Neural progenitor cell (in vitro differentiated cells): ENCODE results near the gene OMA1. TPM values are rescaled to one million over a fixed set of nuclear protein-coding genes. Genes with fewer than 3 reads are reported as not detected.

Experiments
- DNase-seq: peaks from one replicate; pipeline ENCODE4 v3.0.0-alpha.2; 2016; ENCODE audit warnings: low spot score
- H2AFZ ChIP-seq: fragments of 200-600 bp; sonication (generic); replicated peaks from 2 replicates; pipeline ENCODE4 v1.6.1; 2016; ENCODE audit warnings: antibody characterized with exemption
- H3F3A ChIP-seq: fragments of 200-600 bp; sonication (generic); 2 replicates; pipeline ENCODE4 v1.6.1; 2016; ENCODE audit warnings: antibody characterized with exemption, low read depth
- H3K27ac ChIP-seq: fragments of 200-600 bp; sonication (generic); 2 replicates; pipeline ENCODE4 v1.5.1; 2016; ENCODE audit warnings: mild to moderate bottlenecking
- H3K27me3 ChIP-seq: fragments of 200-600 bp; sonication (generic); 2 replicates; pipeline ENCODE4 v1.6.1; 2016; ENCODE audit warnings: mild to moderate bottlenecking, moderate library complexity
- H3K36me3 ChIP-seq: fragments of 200-600 bp; sonication (generic); 2 replicates; pipeline ENCODE4 v1.5.1; 2016
- H3K4me1 ChIP-seq: fragments of 200-600 bp; sonication (generic); 2 replicates; pipeline ENCODE4 v1.6.1; 2016; ENCODE audit warnings: mixed run types
- H3K4me2 ChIP-seq: fragments of 200-600 bp; sonication (generic); 2 replicates; pipeline ENCODE4 v1.6.1; 2016
- H3K4me3 ChIP-seq: fragments of 200-600 bp; sonication (generic); 2 replicates; pipeline ENCODE4 v1.5.1; 2016
- H3K79me2 ChIP-seq: fragments of 200-600 bp; sonication (generic); 2 replicates; pipeline ENCODE4 v1.6.1; 2016; ENCODE audit warnings: low read depth
- H3K9ac ChIP-seq: fragments of 200-600 bp; sonication (generic); 2 replicates; pipeline ENCODE4 v1.6.1; 2016
- H3K9me3 ChIP-seq: fragments of 200-600 bp; sonication (generic); 2 replicates; pipeline ENCODE4 v1.5.1; 2016; ENCODE audit warnings: low read depth
- H4K20me1 ChIP-seq: fragments of 200-600 bp; sonication (generic); 2 replicates; pipeline ENCODE4 v1.6.1; 2016; ENCODE audit warnings: low read depth
- H3K27ac Mint-ChIP-seq: 3 replicates; pipeline ENCODE4 v1.8.0; 2021; ENCODE audit warnings: mixed read lengths
- H3K27me3 Mint-ChIP-seq: 2 replicates; pipeline ENCODE4 v1.8.0; 2022; ENCODE audit warnings: low read depth, mild to moderate bottlenecking, inconsistent platforms, moderate library complexity, mixed read lengths; ENCODE audit not compliant: insufficient read depth
- H3K36me3 Mint-ChIP-seq: 3 replicates; pipeline ENCODE4 v1.8.0; 2021; ENCODE audit warnings: mixed read lengths
- H3K4me1 Mint-ChIP-seq: 3 replicates; pipeline ENCODE4 v1.8.0; 2021; ENCODE audit warnings: mixed read lengths
- H3K4me3 Mint-ChIP-seq: 3 replicates; pipeline ENCODE4 v1.8.0; 2021; ENCODE audit warnings: mild to moderate bottlenecking, moderate library complexity, mixed read lengths
- H3K9me3 Mint-ChIP-seq: 3 replicates; pipeline ENCODE4 v1.8.0; 2020; ENCODE audit warnings: mixed read lengths
- EZH2 ChIP-seq: fragments of 200-600 bp; sonication (generic); IDR thresholded peaks from 2 replicates; pipeline ENCODE4 v1.6.1; 2017; ENCODE audit warnings: antibody characterized with exemption, mild to moderate bottlenecking, moderate library complexity
- EZH2phosphoT487 ChIP-seq: fragments of 200-600 bp; sonication (generic); IDR thresholded peaks from 2 replicates; pipeline ENCODE4 v1.6.1; 2017; ENCODE audit warnings: antibody characterized with exemption
- total RNA-seq: library from RNA; depleted of rRNA; stranded (reverse); fragments of >200 nt; gene quantifications from 2 replicates; pipeline ENCODE4 v1.2.3, GENCODE V29; 2015; ENCODE audit warnings: low replicate concordance
- TF ChIP-seq, protein P1 (sequence below): fragments of 200-600 bp; sonication (generic); IDR thresholded peaks from 2 replicates; pipeline ENCODE4 v1.5.1; 2017; ENCODE audit warnings: antibody characterized with exemption, mild to moderate bottlenecking

The OMA1 gene
- total RNA-seq, 1 donor from 2014 or later: 19.8 TPM

DNA sequence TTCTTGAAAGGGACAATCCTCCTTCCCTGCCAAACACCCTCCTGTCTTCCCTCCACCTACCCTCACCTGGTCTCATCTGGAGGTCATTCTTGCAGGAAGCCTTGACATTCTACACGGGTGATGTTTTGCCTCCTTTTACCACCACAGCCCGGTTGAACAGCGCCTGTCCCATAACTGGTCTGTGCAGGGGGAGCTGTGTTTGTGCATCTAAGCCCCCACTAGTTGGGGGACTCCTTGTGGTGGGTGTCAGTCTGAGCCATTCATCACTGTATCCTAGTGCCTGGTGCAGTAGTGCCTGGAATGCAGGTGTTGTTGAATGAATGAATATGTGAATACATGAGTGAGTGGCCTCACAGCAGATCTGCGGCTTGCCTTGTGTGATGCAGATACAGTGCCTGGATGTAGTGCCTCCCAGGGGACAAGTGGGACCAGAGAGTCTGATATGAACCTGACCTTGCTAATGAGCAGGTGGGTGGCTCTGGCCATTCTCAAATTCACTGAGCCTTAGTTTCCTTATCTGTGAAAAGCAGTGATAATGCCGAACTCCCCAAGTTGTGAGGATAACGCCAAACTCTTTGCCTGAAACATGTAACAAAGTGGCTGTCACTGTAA is 79.8 kb downstream of the OMA1 start:
- H3K9ac ChIP-seq: no peak overlapping the region
- Mint-ChIP-seq H3K27ac (no peak overlapping the region), H3K27me3 (peaks cover 3% of the 10 kb centered on the region), H3K9me3 (no peaks in the 10 kb centered on the region), H3K36me3 (no peaks in the 10 kb centered on the region), H3K4me1 (peaks cover 16% of the 10 kb centered on the region), H3K4me3 (no peak overlapping the region)
- no peak for TF ChIP-seq EZH2phosphoT487
- TF ChIP-seq, protein P1, sequence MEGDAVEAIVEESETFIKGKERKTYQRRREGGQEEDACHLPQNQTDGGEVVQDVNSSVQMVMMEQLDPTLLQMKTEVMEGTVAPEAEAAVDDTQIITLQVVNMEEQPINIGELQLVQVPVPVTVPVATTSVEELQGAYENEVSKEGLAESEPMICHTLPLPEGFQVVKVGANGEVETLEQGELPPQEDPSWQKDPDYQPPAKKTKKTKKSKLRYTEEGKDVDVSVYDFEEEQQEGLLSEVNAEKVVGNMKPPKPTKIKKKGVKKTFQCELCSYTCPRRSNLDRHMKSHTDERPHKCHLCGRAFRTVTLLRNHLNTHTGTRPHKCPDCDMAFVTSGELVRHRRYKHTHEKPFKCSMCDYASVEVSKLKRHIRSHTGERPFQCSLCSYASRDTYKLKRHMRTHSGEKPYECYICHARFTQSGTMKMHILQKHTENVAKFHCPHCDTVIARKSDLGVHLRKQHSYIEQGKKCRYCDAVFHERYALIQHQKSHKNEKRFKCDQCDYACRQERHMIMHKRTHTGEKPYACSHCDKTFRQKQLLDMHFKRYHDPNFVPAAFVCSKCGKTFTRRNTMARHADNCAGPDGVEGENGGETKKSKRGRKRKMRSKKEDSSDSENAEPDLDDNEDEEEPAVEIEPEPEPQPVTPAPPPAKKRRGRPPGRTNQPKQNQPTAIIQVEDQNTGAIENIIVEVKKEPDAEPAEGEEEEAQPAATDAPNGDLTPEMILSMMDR: no peak
- no peak for TF ChIP-seq EZH2
- no peak overlapping the region for H3K4me3 ChIP-seq
- no peak for DNase-seq
- no peak overlapping the region for H2AFZ ChIP-seq
- no peaks in the 10 kb centered on the region for H3K9me3 ChIP-seq
- no peaks in the 10 kb centered on the region for H3K36me3 ChIP-seq
- H3K79me2 ChIP-seq: no peaks in the 10 kb centered on the region
- H3K4me2 ChIP-seq: no peak overlapping the region
- no peaks in the 10 kb centered on the region for H3K27me3 ChIP-seq
- H3K4me1 ChIP-seq: no peaks in the 10 kb centered on the region
- no peak overlapping the region for H3K27ac ChIP-seq
- H4K20me1 ChIP-seq: no peaks in the 10 kb centered on the region
- H3F3A ChIP-seq: no peaks in the 10 kb centered on the region

DNA sequence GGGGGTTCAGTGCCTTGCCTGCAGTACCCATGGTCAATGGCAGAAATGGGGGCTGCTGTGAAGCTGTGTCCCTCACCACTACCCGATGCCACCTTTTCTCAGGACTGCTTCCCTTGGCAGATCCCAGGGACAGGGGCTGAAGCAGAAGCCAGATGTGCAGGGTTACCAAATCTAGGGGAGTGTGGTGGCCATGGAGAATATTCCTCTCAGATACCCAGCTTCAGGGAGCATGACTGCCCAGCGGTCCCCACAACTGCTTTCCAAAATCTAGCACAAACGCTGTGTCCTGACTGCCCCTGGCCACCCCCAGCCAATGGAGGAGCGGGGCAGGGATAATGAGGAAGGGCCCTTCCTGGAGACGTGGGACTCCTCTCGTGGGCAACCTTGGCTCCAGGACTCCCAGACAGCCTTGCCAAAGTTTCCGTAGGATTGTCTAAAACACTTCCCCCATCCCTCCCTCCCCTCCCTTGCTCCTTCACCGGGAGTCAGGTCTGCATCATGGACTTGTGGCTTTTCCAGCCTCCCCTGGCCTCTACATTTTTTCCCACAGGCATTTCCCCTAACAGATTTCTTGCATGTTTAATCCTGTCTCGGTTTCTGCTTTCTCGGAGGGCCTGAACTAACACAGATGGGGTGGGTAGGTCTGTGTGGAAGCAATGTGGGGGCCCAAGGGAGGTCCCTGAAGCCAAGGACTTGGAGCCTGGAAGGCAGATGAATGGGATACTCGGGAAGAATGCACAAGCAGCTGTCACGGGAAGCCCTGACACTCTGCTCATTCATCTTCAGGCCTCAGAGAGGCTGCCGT is 80.5 kb downstream of the OMA1 start:
- Histone ChIP-seq H3K4me2 (no peak overlapping the region), H3K36me3 (no peaks in the 10 kb centered on the region), H2AFZ (no peak overlapping the region), H3K79me2 (no peaks in the 10 kb centered on the region), H3K27ac (no peak overlapping the region), H3F3A (no peaks in the 10 kb centered on the region), H3K4me1 (no peaks in the 10 kb centered on the region), H3K9ac (no peak overlapping the region), H3K4me3 (no peak overlapping the region), H3K9me3 (no peaks in the 10 kb centered on the region), H3K27me3 (no peaks in the 10 kb centered on the region), H4K20me1 (no peaks in the 10 kb centered on the region)
- H3K36me3 Mint-ChIP-seq: no peaks in the 10 kb centered on the region
- no peak for DNase-seq
- no peak for TF ChIP-seq EZH2phosphoT487
- TF ChIP-seq, protein P1: no peak
- no peak overlapping the region for H3K27ac Mint-ChIP-seq
- peaks cover 21% of the 10 kb centered on the region for H3K4me1 Mint-ChIP-seq
- no peak overlapping the region for H3K4me3 Mint-ChIP-seq
- H3K9me3 Mint-ChIP-seq: no peaks in the 10 kb centered on the region
- peaks cover 5% of the 10 kb centered on the region for H3K27me3 Mint-ChIP-seq

DNA sequence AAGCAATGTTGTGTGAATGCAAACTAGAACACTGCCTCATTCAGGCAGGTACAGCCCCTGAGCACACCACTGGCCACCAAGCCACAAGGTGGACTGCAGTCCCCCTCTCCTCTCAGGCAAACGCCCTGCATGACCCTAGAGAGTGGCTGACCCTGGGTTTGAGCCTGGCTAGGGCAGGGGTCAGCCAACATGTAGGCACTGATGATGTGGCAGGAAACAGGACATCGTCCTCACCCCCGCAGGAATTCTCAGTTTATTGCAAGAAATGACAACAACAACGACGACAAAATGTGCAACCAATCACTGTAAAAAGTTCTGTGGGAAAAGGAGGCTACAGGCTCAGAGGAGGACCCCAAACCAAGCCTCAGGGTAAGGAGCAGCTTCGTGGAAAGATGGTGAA is 81.3 kb downstream of the OMA1 start:
- Histone ChIP-seq H4K20me1 (no peaks in the 10 kb centered on the region), H3K27ac (no peak overlapping the region), H3K9ac (no peak overlapping the region), H3F3A (no peaks in the 10 kb centered on the region), H3K27me3 (no peaks in the 10 kb centered on the region), H3K4me3 (no peak overlapping the region), H3K36me3 (no peaks in the 10 kb centered on the region), H3K79me2 (no peaks in the 10 kb centered on the region), H3K4me1 (no peaks in the 10 kb centered on the region), H3K9me3 (no peaks in the 10 kb centered on the region), H3K4me2 (no peak overlapping the region), H2AFZ (no peak overlapping the region)
- Mint-ChIP-seq H3K4me3 (no peak overlapping the region), H3K9me3 (no peaks in the 10 kb centered on the region), H3K4me1 (peaks cover 21% of the 10 kb centered on the region), H3K27me3 (peaks cover 5% of the 10 kb centered on the region), H3K27ac (no peak overlapping the region), H3K36me3 (no peaks in the 10 kb centered on the region)
- TF ChIP-seq, protein P1: no peak
- TF ChIP-seq EZH2 (no peak), EZH2phosphoT487 (no peak)
- DNase-seq: no peak
